ENCODE measurements around the gene HEATR1.

HEATR1 gene

GRCh38 chr1:236561976-236562375 lies 42.3 kb downstream of the HEATR1 start:
- H3K36me3 Mint-ChIP-seq, result peaks cover 3% of the 10 kb centered on the region
- H3K4me1 Mint-ChIP-seq (ENCODE audit: low read depth), result no peaks in the 10 kb centered on the region
- H3K4me3 Mint-ChIP-seq, result no peak overlapping the region
- H3K9me3 Mint-ChIP-seq (ENCODE audit: low read depth), result no peaks in the 10 kb centered on the region
- H3K27ac Mint-ChIP-seq, result no peak overlapping the region
- H3K27me3 Mint-ChIP-seq, result no peaks in the 10 kb centered on the region

GRCh38 chr1:236560213-236560771 lies 44.0 kb downstream of the HEATR1 start:
- peak overlapping the region; percentile 1 for H3K27ac Mint-ChIP-seq
- peaks cover 7% of the 10 kb centered on the region for H3K36me3 Mint-ChIP-seq
- no peak overlapping the region for H3K4me3 Mint-ChIP-seq
- H3K4me1 Mint-ChIP-seq (ENCODE audit: low read depth), result no peaks in the 10 kb centered on the region
- H3K27me3 Mint-ChIP-seq, result no peaks in the 10 kb centered on the region
- H3K9me3 Mint-ChIP-seq (ENCODE audit: low read depth), result no peaks in the 10 kb centered on the region

DNA sequence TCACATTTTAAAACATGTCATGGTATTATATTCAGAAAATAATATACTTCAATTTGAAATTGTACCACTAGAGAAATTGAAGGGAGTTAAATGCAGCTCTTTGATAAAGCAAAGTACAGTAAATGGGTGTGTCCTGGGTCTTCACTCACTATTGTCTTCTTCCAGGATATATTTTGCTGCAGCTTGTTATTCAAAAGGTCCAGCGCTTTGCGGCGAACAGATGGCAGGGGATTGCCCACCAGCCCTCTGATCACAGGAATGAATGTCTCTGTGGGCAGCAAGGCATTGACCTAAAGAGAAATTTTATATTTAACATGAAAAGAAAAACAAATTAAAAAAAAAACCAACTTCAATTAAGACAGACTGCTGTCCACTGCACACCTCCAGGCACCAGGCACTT lies 45.5 kb downstream of the HEATR1 start:
- Mint-ChIP-seq H3K27ac (no peak overlapping the region), H3K27me3 (no peaks in the 10 kb centered on the region), H3K4me3 (no peak overlapping the region), H3K9me3 (ENCODE audit: low read depth) (no peaks in the 10 kb centered on the region), H3K4me1 (ENCODE audit: low read depth) (no peaks in the 10 kb centered on the region), H3K36me3 (peaks cover 8% of the 10 kb centered on the region)

DNA sequence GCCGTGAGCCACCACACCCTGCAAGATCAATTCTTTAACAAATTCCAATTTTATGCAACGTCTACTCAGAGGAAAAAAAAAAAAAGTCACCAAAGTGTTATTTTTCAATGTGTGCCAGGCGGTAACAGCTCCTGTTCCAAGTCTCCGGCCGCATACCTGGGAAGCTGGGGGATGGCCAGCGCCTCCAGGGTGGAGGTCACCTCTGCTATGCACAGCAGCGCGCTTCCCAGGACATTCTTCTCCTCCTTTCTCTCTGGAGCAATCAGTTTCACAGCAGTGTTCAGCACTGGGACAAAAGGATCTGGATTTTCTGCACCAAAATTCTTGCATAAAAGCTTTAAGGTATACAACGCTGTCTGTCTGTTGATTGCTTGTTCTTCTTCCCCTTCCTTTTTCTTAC lies 46.2 kb downstream of the HEATR1 start:
- no peaks in the 10 kb centered on the region for H3K4me1 Mint-ChIP-seq (ENCODE audit: low read depth)
- peaks cover 8% of the 10 kb centered on the region for H3K36me3 Mint-ChIP-seq
- no peaks in the 10 kb centered on the region for H3K9me3 Mint-ChIP-seq (ENCODE audit: low read depth)
- no peak overlapping the region for H3K27ac Mint-ChIP-seq
- no peak overlapping the region for H3K4me3 Mint-ChIP-seq
- no peaks in the 10 kb centered on the region for H3K27me3 Mint-ChIP-seq

DNA sequence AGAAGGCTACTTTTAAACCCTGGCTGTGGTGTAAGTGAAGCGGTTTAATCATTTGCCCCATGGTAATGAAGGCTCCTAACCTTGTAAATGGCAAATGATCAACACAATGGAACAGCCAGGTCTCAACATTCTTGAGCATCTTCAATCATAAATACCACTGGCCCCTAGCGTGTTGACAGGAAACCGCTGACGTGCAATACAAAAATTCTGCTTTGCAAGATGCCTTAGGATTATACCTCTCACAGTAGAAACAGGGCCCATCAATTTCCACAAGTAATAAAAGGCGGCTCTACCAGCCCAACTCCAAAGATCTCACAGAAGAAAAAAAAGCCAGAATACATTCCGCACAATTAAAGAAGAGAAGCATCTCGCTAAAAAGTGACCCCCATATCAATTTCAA lies 47.7 kb downstream of the HEATR1 start:
- no peak overlapping the region for H3K4me3 Mint-ChIP-seq
- H3K4me1 Mint-ChIP-seq (ENCODE audit: low read depth), result peaks cover 2% of the 10 kb centered on the region
- peaks cover 5% of the 10 kb centered on the region for H3K36me3 Mint-ChIP-seq
- H3K27me3 Mint-ChIP-seq, result no peaks in the 10 kb centered on the region
- no peaks in the 10 kb centered on the region for H3K9me3 Mint-ChIP-seq (ENCODE audit: low read depth)
- H3K27ac Mint-ChIP-seq, result peak overlapping the region; percentile 38

DNA sequence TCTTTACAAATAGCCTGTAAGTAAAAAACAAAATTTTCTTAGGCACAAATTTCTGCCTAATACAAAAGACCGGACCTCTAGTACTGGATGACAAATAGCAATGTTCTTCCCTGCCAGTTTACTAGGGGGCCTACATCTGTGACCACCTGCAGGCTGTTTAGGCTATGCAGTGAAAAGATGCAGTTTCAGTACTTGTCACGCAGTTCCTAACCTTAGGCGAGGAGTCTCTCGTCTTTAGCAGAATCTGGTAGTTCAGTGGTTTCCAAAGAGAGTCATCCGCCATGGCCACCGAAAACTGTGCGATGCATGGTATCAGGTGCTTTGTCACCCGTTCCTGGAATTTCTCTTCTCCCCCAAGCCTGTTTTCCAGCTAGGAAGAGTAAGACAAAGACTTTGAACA lies 50.9 kb downstream of the HEATR1 start:
- no peaks in the 10 kb centered on the region for H3K27me3 Mint-ChIP-seq
- H3K9me3 Mint-ChIP-seq (ENCODE audit: low read depth), result no peaks in the 10 kb centered on the region
- no peak overlapping the region for H3K27ac Mint-ChIP-seq
- H3K36me3 Mint-ChIP-seq, result peaks cover 5% of the 10 kb centered on the region
- peaks cover 2% of the 10 kb centered on the region for H3K4me1 Mint-ChIP-seq (ENCODE audit: low read depth)
- no peak overlapping the region for H3K4me3 Mint-ChIP-seq

GRCh38 chr1:236552901-236553300 lies 51.4 kb downstream of the HEATR1 start:
- Mint-ChIP-seq H3K27ac (no peak overlapping the region), H3K36me3 (peaks cover 5% of the 10 kb centered on the region), H3K27me3 (no peaks in the 10 kb centered on the region), H3K9me3 (ENCODE audit: low read depth) (no peaks in the 10 kb centered on the region), H3K4me1 (ENCODE audit: low read depth) (peaks cover 2% of the 10 kb centered on the region), H3K4me3 (no peak overlapping the region)

DNA sequence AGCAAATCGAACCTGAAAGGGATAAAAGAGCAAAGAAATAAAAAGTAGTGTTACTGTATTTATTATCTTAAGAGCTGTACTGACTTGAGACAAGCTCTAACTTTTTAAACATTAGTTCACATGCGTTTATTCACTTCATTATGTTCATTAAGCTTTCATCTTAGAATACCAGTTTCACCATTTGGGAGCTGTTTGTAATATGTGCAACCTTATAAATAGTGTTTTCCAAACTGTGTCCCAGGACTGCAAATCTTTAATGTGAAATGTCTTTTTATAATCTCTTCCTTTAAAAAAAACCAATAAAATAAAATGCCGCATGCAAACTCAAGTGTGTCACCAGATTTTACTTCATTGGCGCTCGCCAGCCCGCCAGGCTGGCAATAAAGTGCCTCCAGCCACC lies 52.2 kb downstream of the HEATR1 start:
- Mint-ChIP-seq H3K27ac (peak overlapping the region; percentile 0), H3K9me3 (ENCODE audit: low read depth) (no peaks in the 10 kb centered on the region), H3K36me3 (peaks cover 5% of the 10 kb centered on the region), H3K4me1 (ENCODE audit: low read depth) (peaks cover 2% of the 10 kb centered on the region), H3K27me3 (no peaks in the 10 kb centered on the region), H3K4me3 (no peak overlapping the region)

DNA sequence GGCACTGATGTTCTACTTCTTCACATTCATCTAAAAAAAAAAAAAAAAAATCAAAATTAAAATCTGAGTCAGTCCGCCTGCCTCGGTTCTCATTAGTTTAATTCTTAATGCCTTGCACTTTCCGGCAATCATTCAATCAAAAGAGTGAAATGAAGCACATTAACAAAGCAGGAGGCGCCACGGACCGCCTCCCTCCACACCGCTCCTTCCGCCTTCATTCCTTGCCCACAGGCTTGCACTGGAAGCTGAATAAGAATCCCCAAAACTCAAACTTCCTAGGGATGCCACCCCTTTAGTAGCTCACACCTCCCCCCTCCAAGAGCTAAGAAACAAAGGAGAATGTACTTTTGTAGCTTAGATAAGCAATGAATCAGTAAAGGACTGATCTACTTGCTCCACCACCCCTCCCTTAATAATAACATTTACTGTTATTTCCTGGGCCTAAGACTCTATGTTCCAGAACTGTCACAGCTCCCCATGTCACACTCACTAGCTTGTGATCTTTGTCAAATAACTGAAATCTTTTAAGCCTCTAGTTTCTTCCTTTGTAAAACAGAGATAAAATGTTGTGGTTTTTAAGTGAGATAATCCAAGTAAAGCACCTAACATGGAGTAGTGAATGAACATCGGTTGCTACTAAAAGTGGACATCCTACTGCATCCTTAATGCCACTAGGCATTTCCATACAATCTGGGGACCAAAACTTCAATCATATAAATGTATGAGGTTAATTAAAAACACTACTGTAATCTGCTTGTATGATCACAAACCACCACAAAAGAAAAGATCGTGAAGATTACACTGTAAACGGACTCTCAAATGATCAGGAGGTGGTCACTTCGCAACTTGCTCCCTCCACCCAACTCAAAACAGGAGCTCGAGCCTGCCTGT lies 53.1 kb downstream of the HEATR1 start:
- Mint-ChIP-seq H3K36me3 (peaks cover 8% of the 10 kb centered on the region), H3K9me3 (ENCODE audit: low read depth) (no peaks in the 10 kb centered on the region), H3K27me3 (no peaks in the 10 kb centered on the region), H3K27ac (peak overlapping the region; percentile 72), H3K4me1 (ENCODE audit: low read depth) (peaks cover 9% of the 10 kb centered on the region), H3K4me3 (no peak overlapping the region)

DNA sequence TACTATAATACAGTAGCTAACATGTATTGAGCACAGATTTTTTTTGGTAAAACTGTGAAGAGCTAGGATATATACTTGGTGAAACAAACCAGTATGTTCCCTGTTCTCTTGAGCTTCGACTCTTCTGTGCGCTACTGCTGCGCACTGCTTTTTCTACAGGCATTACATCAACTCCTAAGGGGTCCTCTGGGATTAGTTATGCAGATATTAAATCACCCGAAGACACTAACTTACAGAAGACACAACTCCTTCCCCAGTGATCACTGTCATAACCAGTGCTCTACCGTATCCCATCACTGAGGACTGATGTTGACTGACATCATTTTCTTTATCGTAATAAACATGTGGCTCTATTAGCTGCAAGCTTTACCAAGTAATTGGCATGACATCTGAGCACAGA lies 55.9 kb downstream of the HEATR1 start:
- Mint-ChIP-seq H3K27ac (peak overlapping the region; percentile 58), H3K36me3 (peaks cover 15% of the 10 kb centered on the region), H3K4me3 (no peak overlapping the region), H3K27me3 (no peaks in the 10 kb centered on the region), H3K9me3 (ENCODE audit: low read depth) (no peaks in the 10 kb centered on the region), H3K4me1 (ENCODE audit: low read depth) (peaks cover 24% of the 10 kb centered on the region)

GRCh38 chr1:236545621-236546169 lies 58.6 kb downstream of the HEATR1 start:
- H3K9me3 Mint-ChIP-seq (ENCODE audit: low read depth), result no peaks in the 10 kb centered on the region
- H3K27ac Mint-ChIP-seq, result peak overlapping the region; percentile 89
- H3K4me1 Mint-ChIP-seq (ENCODE audit: low read depth), result peaks cover 22% of the 10 kb centered on the region
- H3K27me3 Mint-ChIP-seq, result no peaks in the 10 kb centered on the region
- peaks cover 17% of the 10 kb centered on the region for H3K36me3 Mint-ChIP-seq
- H3K4me3 Mint-ChIP-seq, result peak overlapping the region; percentile 9

DNA sequence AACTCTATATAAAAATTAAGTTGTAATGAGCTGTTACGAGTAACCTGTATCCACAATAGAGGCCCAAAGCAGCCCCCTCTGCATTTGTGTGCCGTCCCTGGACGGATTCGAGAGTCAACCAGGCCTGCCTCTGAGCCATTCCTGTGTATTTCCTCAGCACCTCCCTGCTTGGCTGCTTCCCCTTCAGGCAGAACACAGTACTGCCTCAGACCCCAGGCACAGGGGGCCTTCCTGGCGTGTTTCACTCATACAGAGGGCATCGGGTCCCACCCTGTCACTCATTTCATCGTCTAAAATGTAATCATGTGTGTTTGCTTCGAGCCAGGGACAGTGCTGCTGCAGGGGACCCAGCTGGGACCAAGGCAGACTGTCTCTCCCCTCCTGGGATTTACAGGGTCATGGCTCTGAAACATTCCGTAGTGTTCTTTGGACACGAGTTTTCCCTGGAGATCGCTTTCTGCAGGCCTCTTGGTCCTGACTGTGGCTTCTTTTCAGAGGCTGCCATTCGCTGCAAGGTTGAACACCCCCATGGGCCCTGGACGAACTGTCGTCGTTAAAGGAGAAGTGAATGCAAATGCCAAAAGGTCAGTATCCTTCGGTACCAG lies 61.1 kb downstream of the HEATR1 start:
- H3K27ac Mint-ChIP-seq, result no peak overlapping the region
- H3K4me3 Mint-ChIP-seq, result no peak overlapping the region
- peaks cover 22% of the 10 kb centered on the region for H3K4me1 Mint-ChIP-seq (ENCODE audit: low read depth)
- H3K36me3 Mint-ChIP-seq, result peaks cover 19% of the 10 kb centered on the region
- H3K27me3 Mint-ChIP-seq, result no peaks in the 10 kb centered on the region
- no peaks in the 10 kb centered on the region for H3K9me3 Mint-ChIP-seq (ENCODE audit: low read depth)

- H3K4me3 Mint-ChIP-seq, result no peak overlapping the region
- no peaks in the 10 kb centered on the region for H3K9me3 Mint-ChIP-seq (ENCODE audit: low read depth)
- H3K36me3 Mint-ChIP-seq, result peaks cover 19% of the 10 kb centered on the region
- no peaks in the 10 kb centered on the region for H3K27me3 Mint-ChIP-seq
- H3K4me1 Mint-ChIP-seq (ENCODE audit: low read depth), result peaks cover 20% of the 10 kb centered on the region
- peak overlapping the region; percentile 41 for H3K27ac Mint-ChIP-seq
Measured at GRCh38 chr1:236541710-236542109, 62.6 kb downstream of the HEATR1 start.

DNA sequence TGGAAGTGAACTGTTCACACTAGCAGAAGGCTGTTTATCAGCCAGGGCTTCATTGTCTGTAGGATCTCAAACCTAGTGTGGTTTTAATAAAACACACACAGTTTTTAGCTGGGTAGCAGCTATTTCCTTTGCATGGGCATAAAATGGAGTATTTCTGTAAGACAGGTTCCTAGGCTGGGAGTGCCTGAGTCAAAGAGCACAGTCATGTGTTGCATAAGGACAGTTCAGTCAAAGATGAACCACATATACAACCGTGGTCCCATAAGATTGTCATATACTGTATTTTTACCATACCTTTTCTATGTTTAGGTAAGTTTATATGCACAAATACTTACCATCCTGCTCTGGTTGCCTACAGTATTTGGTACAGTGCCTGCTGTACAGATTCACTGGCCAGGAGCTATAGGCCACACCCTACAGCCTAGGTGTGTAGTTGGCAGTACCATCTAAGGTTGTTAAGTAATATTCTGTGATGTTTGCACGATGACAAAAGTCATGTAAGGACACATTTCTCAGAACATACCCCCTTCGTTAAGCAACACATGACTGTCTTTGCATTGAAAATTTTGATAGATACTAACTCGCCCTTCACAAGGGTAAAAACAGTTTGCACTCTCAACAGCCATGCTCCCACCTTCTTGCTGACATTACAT lies 63.4 kb downstream of the HEATR1 start:
- H3K27me3 Mint-ChIP-seq, result no peaks in the 10 kb centered on the region
- H3K36me3 Mint-ChIP-seq, result peaks cover 15% of the 10 kb centered on the region
- peaks cover 16% of the 10 kb centered on the region for H3K4me1 Mint-ChIP-seq (ENCODE audit: low read depth)
- H3K27ac Mint-ChIP-seq, result peak overlapping the region; percentile 64
- no peaks in the 10 kb centered on the region for H3K9me3 Mint-ChIP-seq (ENCODE audit: low read depth)
- no peak overlapping the region for H3K4me3 Mint-ChIP-seq

DNA sequence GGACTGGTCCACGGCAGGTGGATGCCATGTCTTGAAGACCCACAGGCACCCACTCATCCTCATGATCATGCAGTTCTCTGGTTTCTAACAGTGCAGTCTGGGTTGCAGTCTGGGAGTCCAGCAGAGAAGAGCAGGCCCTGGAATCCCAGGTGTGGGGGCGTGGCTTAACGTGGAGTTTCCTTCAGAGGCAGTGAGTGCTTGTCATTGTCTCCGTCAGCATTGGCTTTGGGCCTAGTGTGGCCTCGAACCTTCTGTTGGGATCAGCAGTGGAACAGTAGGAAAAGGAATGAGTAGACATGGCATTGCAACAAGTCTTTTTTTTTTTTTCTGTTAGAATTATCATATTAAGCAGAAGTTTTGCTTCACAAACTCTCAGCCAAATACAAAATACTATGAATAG lies 67.8 kb downstream of the HEATR1 start:
- Mint-ChIP-seq H3K27ac (peak overlapping the region; percentile 22), H3K27me3 (no peaks in the 10 kb centered on the region), H3K9me3 (ENCODE audit: low read depth) (no peaks in the 10 kb centered on the region), H3K36me3 (peaks cover 7% of the 10 kb centered on the region), H3K4me1 (ENCODE audit: low read depth) (peaks cover 33% of the 10 kb centered on the region), H3K4me3 (no peak overlapping the region)

Data from activated naive CD8-positive, alpha-beta T cell (primary cell).